ENCODE results near the gene MED14.

The MED14 gene

DNA sequence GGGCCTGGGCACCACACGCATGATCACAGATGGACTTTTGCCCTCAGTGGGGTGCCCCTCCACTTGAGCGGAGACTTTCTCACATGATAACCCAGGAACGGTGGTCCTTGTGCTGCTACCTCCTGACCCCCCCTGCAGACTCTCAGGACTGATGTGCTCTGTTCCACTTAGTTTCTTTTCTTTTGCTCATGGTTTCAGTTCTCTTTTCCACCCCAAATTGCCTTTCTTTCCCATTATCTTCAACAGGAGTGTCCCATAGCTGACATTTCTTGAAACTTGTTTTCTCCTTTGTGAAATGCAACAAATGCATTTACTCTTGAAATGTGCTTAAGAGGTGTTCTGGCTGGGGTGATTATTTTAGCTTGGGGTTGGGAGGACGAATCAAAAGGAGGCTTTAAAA, 103.1 kb downstream of the MED14 start:
- in situ Hi-C loops (cut with HindIII; ENCODE audit: low pct_ligation_motif_present, low pct_unique_long_range_greater_than_20kb, low sequenced_read_pairs) = no loop called here

DNA sequence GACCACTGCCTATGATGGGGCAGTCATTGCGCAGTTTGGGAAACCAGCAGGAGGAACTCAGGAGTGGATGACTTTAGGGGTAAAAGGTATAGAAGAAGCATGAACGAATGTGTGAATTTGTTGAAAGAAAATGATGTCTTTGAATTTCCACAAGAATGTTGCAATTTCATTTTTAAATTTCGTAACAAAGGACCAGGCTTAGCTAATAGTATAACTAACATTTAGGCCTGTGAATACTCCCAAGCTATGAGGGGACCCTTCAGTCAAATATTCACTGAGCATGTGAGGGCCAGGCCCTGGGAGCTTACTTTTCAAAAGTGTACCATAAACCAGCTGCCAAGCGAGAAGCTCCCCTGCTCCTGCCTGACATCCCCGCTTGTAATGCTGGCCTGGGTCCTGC, 106.8 kb downstream of the MED14 start:
- in situ Hi-C loops (cut with HindIII; ENCODE audit: low pct_ligation_motif_present, low pct_unique_long_range_greater_than_20kb, low sequenced_read_pairs) = no loop called here
- no peak for DNase-seq

More for the DNA sequence above, 103.1 kb downstream of the MED14 start:
- no peak for DNase-seq

DNA sequence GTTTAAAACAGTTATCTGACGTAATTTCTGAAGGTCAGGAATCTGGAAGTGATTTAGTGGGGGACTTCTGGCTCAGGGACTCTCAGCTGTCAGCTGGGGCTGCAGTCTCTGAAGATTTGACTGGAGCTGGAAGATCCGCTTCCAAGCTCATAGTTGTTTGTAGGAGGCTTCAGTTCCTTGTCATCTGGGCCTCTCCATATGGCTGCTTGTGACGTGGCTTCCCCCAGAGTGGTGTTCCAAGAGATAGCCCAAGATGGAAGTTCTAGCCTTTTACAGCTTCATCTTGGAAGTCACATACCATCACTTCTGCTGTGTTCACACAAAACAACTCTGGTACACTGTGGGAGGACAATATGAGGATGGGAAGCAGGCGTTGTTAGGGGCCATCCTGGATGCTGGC, 110.0 kb downstream of the MED14 start:
- in situ Hi-C loops (cut with HindIII; ENCODE audit: low pct_ligation_motif_present, low pct_unique_long_range_greater_than_20kb, low sequenced_read_pairs) = no loop called here
- DNase-seq = no peak

GRCh38 chrX:40623665-40624064, 111.7 kb downstream of the MED14 start:
- no peak for DNase-seq
- in situ Hi-C loops (cut with HindIII; ENCODE audit: low pct_ligation_motif_present, low pct_unique_long_range_greater_than_20kb, low sequenced_read_pairs) = no loop called here

DNA sequence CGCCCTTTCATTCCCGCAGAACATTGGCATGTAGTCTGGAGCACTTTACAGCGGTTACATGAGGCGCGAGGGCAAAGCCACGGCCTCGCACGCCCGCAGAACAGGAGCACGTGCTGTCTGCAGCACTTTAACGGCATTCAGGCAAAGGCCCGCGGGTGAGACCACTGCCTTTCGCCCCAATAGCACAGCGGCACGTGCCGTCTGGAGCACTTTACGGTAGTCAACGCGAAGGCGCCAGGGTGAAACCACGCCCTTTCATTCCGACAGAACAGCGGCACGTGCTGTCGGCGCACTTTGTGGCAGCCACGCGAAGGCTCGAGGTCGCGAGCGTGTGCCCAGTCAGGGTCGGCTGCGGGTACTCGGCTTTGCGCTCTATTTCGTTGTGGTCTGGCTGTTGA, 112.2 kb downstream of the MED14 start, which contains the start of gene MPC1L:
MPC1L (plus strand) TSS at position 290 of the 398 bp plus-strand sequence. CDS start 138 bp downstream, outside the sequence.
- DNase-seq = no peak
- in situ Hi-C loops (cut with HindIII; ENCODE audit: low pct_ligation_motif_present, low pct_unique_long_range_greater_than_20kb, low sequenced_read_pairs) = no loop called here

GRCh38 chrX:40622479-40623138, 112.7 kb downstream of the MED14 start:
- DNase-seq = no peak
- in situ Hi-C loops (cut with HindIII; ENCODE audit: low pct_ligation_motif_present, low pct_unique_long_range_greater_than_20kb, low sequenced_read_pairs) = no loop called here

- in situ Hi-C loops (cut with HindIII; ENCODE audit: low pct_ligation_motif_present, low pct_unique_long_range_greater_than_20kb, low sequenced_read_pairs) = no loop called here
- no peak for DNase-seq
These were observed 117.8 kb downstream of the MED14 start for GRCh38 chrX:40617566-40617965.

- in situ Hi-C loops (cut with HindIII; ENCODE audit: low pct_ligation_motif_present, low pct_unique_long_range_greater_than_20kb, low sequenced_read_pairs) = no loop called here
These were observed 119.4 kb downstream of the MED14 start for GRCh38 chrX:40615976-40616375.

DNA sequence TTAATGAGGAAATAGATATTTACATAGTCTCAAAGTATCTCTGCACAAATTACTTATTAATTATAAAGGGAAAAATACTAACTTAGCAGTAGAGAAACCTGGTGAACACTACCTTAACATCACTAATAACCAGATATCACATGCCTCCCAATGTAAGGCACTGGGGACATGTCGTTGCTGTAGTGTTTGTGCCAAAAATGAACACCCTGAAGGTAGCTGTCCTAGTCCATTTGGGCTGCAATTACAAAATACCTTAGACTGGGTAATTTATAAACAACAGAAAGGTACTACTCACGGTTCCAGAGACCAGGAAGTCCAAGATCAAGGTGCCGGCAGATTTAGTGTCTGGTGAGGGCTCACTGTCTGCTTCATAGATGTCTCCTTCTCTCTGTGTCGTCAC, 122.8 kb downstream of the MED14 start:
- in situ Hi-C loops (cut with HindIII; ENCODE audit: low pct_ligation_motif_present, low pct_unique_long_range_greater_than_20kb, low sequenced_read_pairs) = no loop called here
- DNase-seq = no peak

More at GRCh38 chrX:40615976-40616375, 119.4 kb downstream of the MED14 start:
- DNase-seq = no peak

DNA sequence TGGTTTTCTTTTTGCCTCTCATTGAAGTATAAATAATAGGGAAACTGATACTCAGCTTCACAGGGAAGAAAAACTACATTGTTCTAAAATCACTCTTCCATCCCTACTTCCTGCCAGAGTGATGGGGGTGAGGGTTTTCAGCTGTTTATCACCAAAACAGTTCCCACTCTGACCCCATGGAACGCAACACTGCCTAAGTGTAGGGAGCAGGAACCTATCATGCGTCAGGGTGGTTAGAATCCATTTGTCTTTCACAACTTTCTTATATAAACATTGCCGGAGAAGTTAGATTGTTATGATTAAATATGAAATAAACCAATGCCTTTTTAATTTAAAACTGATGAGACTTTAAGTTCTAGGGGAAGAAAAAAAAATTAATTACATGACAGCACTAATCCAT, 128.0 kb downstream of the MED14 start:
- no peak for DNase-seq

DNA sequence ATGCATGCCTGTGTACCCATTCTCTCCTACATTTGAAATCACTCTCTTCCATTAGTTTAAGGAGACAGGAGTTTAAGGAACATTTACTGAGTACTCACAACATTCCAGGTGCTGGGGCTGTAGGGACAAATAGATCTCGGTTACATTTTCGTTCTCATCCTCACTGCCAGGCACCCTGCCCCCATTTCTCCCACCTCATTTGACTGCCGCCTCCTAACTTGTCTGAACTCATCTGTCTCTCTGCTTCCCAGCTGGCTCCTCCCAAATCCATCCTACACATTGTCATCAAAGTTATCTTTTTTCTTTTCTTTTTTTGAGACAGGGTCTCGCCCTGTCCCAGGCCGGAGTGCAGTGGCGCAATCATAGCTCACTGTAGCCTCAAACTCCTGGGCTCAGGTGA, 131.9 kb downstream of the MED14 start:
- in situ Hi-C loops (cut with HindIII; ENCODE audit: low pct_ligation_motif_present, low pct_unique_long_range_greater_than_20kb, low sequenced_read_pairs) = no loop called here
- no peak for DNase-seq

More for the DNA sequence above, 128.0 kb downstream of the MED14 start:
- in situ Hi-C loops (cut with HindIII; ENCODE audit: low pct_ligation_motif_present, low pct_unique_long_range_greater_than_20kb, low sequenced_read_pairs) = no loop called here

Measured in ACHN (cell line).